HEK293T (cell line): ENCODE measurements around the gene REV3L.

Experiments
- FOXK2 ChIP-seq: fragments of 450-650 bp; IDR thresholded peaks from 2 replicates; pipeline ENCODE4 v1.6.1; 2016; ENCODE audit warnings: mild to moderate bottlenecking
- FOXM1 ChIP-seq: fragments of 450-650 bp; IDR thresholded peaks from 2 replicates; pipeline ENCODE4 v1.6.1; 2017; ENCODE audit warnings: mild to moderate bottlenecking, borderline replicate concordance
- LEF1 ChIP-seq: fragments of 450-650 bp; IDR thresholded peaks from 2 replicates; pipeline ENCODE4 v1.6.1; 2017; ENCODE audit warnings: mild to moderate bottlenecking, borderline replicate concordance
- PKNOX1 ChIP-seq: fragments of 450-650 bp; IDR thresholded peaks from 2 replicates; pipeline ENCODE4 v1.6.1; 2016
- SP1 ChIP-seq: fragments of 450-650 bp; IDR thresholded peaks from 2 replicates; pipeline ENCODE4 v1.6.1; 2017

- TF ChIP-seq LEF1 (no peak), FOXK2 (no peak), PKNOX1 (no peak), FOXM1 (no peak), SP1 (no peak)
These were observed 205.2 kb downstream of the REV3L start for GRCh38 chr6:111277819-111278218.
